ENCODE measurements around the gene TLCD5. TPM values are rescaled to one million over a fixed set of nuclear protein-coding genes. Genes with fewer than 3 reads are reported as not detected.

The TLCD5 gene
- total RNA-seq, 2 donors from 2014 or later: 13.8 to 20.1 TPM

DNA sequence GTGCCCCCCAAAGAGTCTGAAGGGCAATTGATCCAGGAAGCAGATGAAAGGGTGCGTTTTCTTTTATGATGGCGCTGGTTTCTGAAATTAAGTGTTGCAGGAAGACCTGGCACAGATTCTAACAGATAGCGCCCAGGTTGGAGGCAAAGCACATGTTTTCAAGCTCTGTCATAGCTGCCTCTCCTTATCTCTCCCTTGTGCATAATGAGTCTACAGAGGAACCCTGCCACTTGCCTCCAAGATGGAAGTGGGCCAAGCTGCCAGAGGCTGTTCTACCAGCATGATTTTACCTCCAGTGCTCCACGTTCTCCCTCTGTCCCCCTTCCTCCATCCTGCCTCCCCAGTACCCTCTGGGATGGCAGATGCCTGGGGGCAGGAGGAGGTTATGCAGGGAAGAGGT lies 30.0 kb upstream of the TLCD5 start:
- Histone ChIP-seq H3K4me3 (ENCODE audit: low read length) (no peak overlapping the region), H3K27ac (ENCODE audit: low read depth, low read length) (no peak overlapping the region), H3K4me1 (ENCODE audit: control insufficient read depth, insufficient read depth, low read length) (peaks cover 2% of the 10 kb centered on the region), H3K36me3 (ENCODE audit: control insufficient read depth, insufficient read depth, low read length) (no peaks in the 10 kb centered on the region), H3K9ac (ENCODE audit: extremely low read depth, low read length, poor library complexity, severe bottlenecking) (no peak overlapping the region), H3K9me3 (ENCODE audit: control insufficient read depth, low read length) (no peaks in the 10 kb centered on the region), H3K27me3 (ENCODE audit: control insufficient read depth, insufficient read depth, low read length, poor library complexity, severe bottlenecking) (peaks cover 25% of the 10 kb centered on the region)
- WGBS, 2 experiments (ENCODE audit: insufficient coverage in 1 of 2, insufficient read length in 1 of 2): 84 to 91% methylated on average over 4 of the region's 4 CpGs
- H3K4me1 Mint-ChIP-seq: peaks cover 3% of the 10 kb centered on the region
- H3K36me3 Mint-ChIP-seq (ENCODE audit: low read depth): no peaks in the 10 kb centered on the region
- TF ChIP-seq, protein P1, sequence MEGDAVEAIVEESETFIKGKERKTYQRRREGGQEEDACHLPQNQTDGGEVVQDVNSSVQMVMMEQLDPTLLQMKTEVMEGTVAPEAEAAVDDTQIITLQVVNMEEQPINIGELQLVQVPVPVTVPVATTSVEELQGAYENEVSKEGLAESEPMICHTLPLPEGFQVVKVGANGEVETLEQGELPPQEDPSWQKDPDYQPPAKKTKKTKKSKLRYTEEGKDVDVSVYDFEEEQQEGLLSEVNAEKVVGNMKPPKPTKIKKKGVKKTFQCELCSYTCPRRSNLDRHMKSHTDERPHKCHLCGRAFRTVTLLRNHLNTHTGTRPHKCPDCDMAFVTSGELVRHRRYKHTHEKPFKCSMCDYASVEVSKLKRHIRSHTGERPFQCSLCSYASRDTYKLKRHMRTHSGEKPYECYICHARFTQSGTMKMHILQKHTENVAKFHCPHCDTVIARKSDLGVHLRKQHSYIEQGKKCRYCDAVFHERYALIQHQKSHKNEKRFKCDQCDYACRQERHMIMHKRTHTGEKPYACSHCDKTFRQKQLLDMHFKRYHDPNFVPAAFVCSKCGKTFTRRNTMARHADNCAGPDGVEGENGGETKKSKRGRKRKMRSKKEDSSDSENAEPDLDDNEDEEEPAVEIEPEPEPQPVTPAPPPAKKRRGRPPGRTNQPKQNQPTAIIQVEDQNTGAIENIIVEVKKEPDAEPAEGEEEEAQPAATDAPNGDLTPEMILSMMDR (conservative IDR thresholded peaks at IDR 0.05): no peak
- no peak overlapping the region for H3K4me3 Mint-ChIP-seq
- no peak overlapping the region for H3K27ac Mint-ChIP-seq
- H3K9me3 Mint-ChIP-seq: no peaks in the 10 kb centered on the region
- DNase-seq: no peak
- H3K27me3 Mint-ChIP-seq (ENCODE audit: insufficient read depth): peaks cover 28% of the 10 kb centered on the region

DNA sequence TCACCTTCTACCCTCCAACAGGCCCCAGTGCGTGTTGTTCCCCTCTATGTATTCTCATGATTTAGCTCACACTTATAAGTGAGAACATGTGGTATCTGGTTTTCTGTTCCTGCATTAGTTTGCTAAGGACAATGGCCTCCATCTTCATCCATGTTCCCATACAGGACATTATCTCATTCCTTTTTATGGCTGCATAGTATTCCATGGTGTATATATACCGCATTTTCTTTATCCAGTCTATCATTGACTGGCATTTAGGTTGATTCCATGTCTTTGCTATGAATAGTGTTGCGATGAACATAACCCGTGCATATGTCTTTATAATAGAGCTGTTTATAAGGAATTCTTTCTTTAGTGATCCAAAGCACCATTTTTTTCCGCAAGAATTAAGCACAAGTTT lies 28.5 kb upstream of the TLCD5 start:
- peaks cover 25% of the 10 kb centered on the region for H3K27me3 ChIP-seq (ENCODE audit: control insufficient read depth, insufficient read depth, low read length, poor library complexity, severe bottlenecking)
- H3K9ac ChIP-seq (ENCODE audit: extremely low read depth, low read length, poor library complexity, severe bottlenecking): no peak overlapping the region
- DNase-seq: no peak
- H3K36me3 ChIP-seq (ENCODE audit: control insufficient read depth, insufficient read depth, low read length): no peaks in the 10 kb centered on the region
- no peaks in the 10 kb centered on the region for H3K9me3 ChIP-seq (ENCODE audit: control insufficient read depth, low read length)
- 87 to 95% methylated on average over 4 to 5 of the region's 5 CpGs for WGBS, 2 experiments (ENCODE audit: insufficient coverage in 1 of 2, insufficient read length in 1 of 2)
- no peaks in the 10 kb centered on the region for H3K9me3 Mint-ChIP-seq
- no peak overlapping the region for H3K4me3 Mint-ChIP-seq
- TF ChIP-seq, protein P1 (conservative IDR thresholded peaks at IDR 0.05): no peak
- peaks cover 2% of the 10 kb centered on the region for H3K4me1 ChIP-seq (ENCODE audit: control insufficient read depth, insufficient read depth, low read length)
- H3K27ac ChIP-seq (ENCODE audit: low read depth, low read length): no peak overlapping the region
- peaks cover 3% of the 10 kb centered on the region for H3K4me1 Mint-ChIP-seq
- no peak overlapping the region for H3K4me3 ChIP-seq (ENCODE audit: low read length)
- no peak overlapping the region for H3K27ac Mint-ChIP-seq
- H3K36me3 Mint-ChIP-seq (ENCODE audit: low read depth): no peaks in the 10 kb centered on the region
- peaks cover 26% of the 10 kb centered on the region for H3K27me3 Mint-ChIP-seq (ENCODE audit: insufficient read depth)

DNA sequence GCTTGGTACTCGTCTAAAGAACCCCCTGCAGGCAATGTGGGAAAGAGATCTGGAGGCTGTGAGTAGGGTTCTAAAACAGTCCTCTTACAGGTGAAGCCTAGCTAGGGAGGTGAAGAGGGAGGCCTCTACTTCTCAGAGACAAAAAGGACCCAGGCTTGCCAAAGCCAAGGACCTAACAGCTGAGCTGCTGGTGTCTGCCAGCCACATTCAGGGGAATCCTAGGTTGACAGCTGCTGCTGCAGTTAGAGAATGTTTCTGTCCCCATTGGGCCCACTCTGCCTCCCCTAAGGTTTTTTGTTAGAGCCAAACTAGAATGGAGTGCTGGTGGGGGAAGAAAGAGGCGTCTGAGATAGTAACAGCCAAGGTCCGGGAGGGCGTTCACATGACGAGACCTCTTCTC lies 26.6 kb upstream of the TLCD5 start:
- Histone ChIP-seq H3K27me3 (ENCODE audit: control insufficient read depth, insufficient read depth, low read length, poor library complexity, severe bottlenecking) (peaks cover 12% of the 10 kb centered on the region), H3K9ac (ENCODE audit: extremely low read depth, low read length, poor library complexity, severe bottlenecking) (no peak overlapping the region), H3K4me1 (ENCODE audit: control insufficient read depth, insufficient read depth, low read length) (peaks cover 2% of the 10 kb centered on the region), H3K9me3 (ENCODE audit: control insufficient read depth, low read length) (no peaks in the 10 kb centered on the region), H3K4me3 (ENCODE audit: low read length) (no peak overlapping the region), H3K27ac (ENCODE audit: low read depth, low read length) (no peak overlapping the region), H3K36me3 (ENCODE audit: control insufficient read depth, insufficient read depth, low read length) (no peaks in the 10 kb centered on the region)
- H3K4me1 Mint-ChIP-seq: peaks cover 12% of the 10 kb centered on the region
- TF ChIP-seq, protein P1 (conservative IDR thresholded peaks at IDR 0.05): no peak
- H3K4me3 Mint-ChIP-seq: no peak overlapping the region
- no peaks in the 10 kb centered on the region for H3K9me3 Mint-ChIP-seq
- no peak overlapping the region for H3K27ac Mint-ChIP-seq
- DNase-seq: no peak
- H3K36me3 Mint-ChIP-seq (ENCODE audit: low read depth): no peaks in the 10 kb centered on the region
- WGBS, 2 experiments (ENCODE audit: insufficient coverage in 1 of 2, insufficient read length in 1 of 2): 78 to 85% methylated on average over 5 of the region's 5 CpGs
- peaks cover 16% of the 10 kb centered on the region for H3K27me3 Mint-ChIP-seq (ENCODE audit: insufficient read depth)

Data from endodermal cell (in vitro differentiated cells).